Measurements from ENCODE around the gene CEACAM1.

CEACAM1 gene

DNA sequence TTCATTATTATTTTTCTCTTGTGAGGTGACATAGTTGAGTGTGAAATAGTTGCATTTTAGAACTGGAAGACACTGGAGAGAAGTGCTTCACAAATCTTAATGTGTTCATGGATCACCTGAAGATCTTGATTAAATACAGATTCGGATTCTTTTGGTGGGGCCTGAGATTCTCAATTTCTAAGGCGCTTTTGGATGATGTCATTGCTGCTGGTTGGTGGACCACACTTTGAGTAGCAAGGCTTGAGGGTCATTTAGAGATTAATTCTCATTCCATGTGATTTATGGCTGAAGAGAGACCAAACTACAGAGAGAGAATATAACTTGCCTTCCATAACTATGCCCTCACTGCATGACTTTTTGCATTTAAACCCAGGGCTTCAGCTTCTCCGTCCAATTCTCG, 39.3 kb upstream of the CEACAM1 start:
- TF ChIP-seq, protein P1, sequence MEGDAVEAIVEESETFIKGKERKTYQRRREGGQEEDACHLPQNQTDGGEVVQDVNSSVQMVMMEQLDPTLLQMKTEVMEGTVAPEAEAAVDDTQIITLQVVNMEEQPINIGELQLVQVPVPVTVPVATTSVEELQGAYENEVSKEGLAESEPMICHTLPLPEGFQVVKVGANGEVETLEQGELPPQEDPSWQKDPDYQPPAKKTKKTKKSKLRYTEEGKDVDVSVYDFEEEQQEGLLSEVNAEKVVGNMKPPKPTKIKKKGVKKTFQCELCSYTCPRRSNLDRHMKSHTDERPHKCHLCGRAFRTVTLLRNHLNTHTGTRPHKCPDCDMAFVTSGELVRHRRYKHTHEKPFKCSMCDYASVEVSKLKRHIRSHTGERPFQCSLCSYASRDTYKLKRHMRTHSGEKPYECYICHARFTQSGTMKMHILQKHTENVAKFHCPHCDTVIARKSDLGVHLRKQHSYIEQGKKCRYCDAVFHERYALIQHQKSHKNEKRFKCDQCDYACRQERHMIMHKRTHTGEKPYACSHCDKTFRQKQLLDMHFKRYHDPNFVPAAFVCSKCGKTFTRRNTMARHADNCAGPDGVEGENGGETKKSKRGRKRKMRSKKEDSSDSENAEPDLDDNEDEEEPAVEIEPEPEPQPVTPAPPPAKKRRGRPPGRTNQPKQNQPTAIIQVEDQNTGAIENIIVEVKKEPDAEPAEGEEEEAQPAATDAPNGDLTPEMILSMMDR (IDR thresholded peaks at IDR 0.05) = no peak

- TF ChIP-seq, protein P1 (IDR thresholded peaks at IDR 0.05) = peak; percentile 50
Measured at GRCh38 chr19:42563352-42564210, 35.3 kb upstream of the CEACAM1 start.

DNA sequence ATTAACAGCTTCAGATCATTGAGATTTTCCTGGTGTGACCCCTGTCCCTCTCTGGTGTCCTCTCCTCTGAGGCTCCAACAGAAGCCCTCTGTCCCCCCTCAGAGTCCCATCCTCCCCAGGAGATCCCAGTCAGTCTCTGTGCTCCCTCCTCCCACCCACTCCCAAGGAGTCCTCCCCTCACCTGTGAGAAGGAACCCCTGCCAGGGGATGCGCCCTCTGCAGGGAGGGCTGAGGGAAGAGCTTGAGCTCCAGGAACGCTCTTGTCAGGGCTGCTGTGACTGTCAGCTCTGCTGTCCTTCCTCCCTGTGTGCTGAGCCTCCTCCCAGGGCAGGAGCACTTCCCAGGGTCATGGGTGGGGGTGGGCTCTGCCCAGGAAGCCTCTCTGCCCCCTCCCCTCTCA, 33.2 kb upstream of the CEACAM1 start:
- TF ChIP-seq, protein P1 (IDR thresholded peaks at IDR 0.05) = no peak

- TF ChIP-seq, protein P1 (IDR thresholded peaks at IDR 0.05) = no peak
Measured at GRCh38 chr19:42560731-42561130, 32.5 kb upstream of the CEACAM1 start.

DNA sequence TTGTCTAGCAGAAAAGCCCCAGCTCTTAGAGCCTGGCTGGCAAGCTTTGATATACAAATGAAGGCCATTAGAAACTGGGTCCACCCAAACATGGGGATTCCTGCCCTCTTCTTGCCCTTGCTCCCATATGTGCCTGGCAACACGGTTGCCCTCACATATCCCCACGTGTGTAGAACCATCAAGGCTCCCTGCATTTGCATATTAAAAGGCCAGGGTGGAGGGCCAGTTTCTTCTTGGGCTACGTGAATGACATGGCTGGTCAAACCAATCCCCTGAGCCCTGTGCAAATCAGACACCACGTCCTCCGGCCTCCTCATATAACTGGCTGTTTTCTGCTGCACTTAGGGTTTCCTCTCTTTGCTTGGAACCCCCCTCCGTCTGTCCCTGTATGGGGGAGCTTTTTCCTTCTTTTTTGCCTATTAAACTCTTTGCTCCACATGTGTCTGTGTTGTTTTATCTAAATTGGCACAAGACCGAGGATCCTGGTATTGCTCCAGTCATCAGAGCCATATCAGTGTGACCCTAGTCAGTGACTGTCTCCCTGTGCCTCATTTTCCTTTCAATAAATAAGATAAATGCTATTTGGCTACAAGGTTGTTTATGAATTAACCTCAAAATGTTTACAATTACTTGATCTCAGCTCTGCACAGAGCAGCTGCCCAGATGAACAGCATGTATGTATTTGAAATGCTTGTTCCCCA, 30.3 kb upstream of the CEACAM1 start:
- TF ChIP-seq, protein P1 (IDR thresholded peaks at IDR 0.05) = no peak

GRCh38 chr19:42555801-42556200, 27.5 kb upstream of the CEACAM1 start:
- TF ChIP-seq, protein P1 (IDR thresholded peaks at IDR 0.05) = no peak

DNA sequence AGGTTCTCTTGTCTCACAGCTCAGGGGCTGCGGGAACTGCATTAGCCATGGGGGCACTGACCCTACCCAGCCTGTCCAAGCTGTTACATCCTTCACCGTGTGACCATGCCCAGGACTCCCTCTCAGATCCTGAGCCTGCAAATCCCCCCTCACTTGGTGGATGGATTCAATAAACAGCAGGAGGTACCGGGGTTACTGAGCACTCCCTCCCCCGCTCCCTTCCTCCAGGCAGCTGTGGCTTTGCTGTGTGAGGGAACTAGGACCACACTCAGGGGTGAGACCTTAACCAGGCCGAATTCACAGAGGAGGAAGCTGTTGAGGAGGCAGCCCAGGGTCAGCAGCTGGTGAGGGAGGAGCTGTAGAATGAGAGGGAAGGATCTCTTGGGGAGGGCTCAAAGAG, 27.0 kb upstream of the CEACAM1 start:
- TF ChIP-seq, protein P1 (IDR thresholded peaks at IDR 0.05) = no peak
